ENCODE results near the gene EHHADH.

The EHHADH gene

DNA sequence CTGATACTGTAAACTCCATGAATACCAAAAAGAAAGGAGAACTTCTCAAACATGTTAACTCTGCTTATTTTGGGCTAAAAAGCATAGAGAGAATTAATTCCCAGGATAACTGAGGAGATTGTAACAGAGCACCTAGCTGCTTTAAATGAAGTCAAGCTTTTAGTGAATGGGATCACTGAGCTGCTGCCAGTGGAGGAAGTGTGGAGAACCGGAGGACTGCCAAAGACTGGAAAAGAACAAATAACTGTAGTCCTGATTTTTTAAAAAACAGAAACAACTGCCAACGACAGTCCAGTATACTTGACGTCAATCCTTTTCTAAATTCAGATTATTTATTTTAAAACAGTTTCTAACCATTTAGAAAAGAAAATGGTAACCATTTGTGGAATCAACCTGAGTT is 104.3 kb downstream of the EHHADH start:
- H3K27ac Mint-ChIP-seq (ENCODE audit: low read depth) = no peak overlapping the region
- peaks cover 24% of the 10 kb centered on the region for H3K27me3 Mint-ChIP-seq
- no peaks in the 10 kb centered on the region for H3K9me3 Mint-ChIP-seq
- H3K36me3 Mint-ChIP-seq (ENCODE audit: insufficient read depth) = no peaks in the 10 kb centered on the region
- H3K4me1 Mint-ChIP-seq = peaks cover 5% of the 10 kb centered on the region
- DNase-seq (ENCODE audit: low spot score in 2 of 2) (no peak), ATAC-seq (replicated peaks; ENCODE audit: extremely low read depth, poor library complexity, severe bottlenecking) (no peak)
- no peak overlapping the region for H3K4me3 Mint-ChIP-seq

DNA sequence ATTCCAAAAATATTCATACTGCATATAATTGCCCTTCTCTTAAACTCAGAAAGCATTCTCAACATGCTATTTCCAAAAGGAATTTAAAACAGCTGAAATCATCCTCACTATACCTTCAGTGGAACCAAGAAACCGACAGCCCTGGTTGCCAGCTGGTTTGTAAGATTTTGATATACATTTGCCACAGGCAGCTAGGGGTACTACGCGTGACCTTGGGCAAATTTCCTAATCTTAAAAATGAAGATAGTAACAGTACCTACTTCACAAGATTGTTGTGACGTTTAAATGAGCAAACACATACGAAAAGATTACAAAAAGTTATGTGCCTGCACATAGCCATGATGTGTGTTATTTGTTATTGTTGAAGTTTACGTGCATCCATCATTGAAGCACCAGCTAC is 108.3 kb downstream of the EHHADH start:
- DNase-seq (ENCODE audit: low spot score in 2 of 2) (no peak), ATAC-seq (replicated peaks; ENCODE audit: extremely low read depth, poor library complexity, severe bottlenecking) (no peak)
- no peak overlapping the region for H3K4me3 Mint-ChIP-seq
- H3K36me3 Mint-ChIP-seq (ENCODE audit: insufficient read depth) = peaks cover 1% of the 10 kb centered on the region
- H3K27ac Mint-ChIP-seq (ENCODE audit: low read depth) = no peak overlapping the region
- no peaks in the 10 kb centered on the region for H3K9me3 Mint-ChIP-seq
- no peaks in the 10 kb centered on the region for H3K4me1 Mint-ChIP-seq
- H3K27me3 Mint-ChIP-seq = peaks cover 4% of the 10 kb centered on the region

GRCh38 chr3:185144784-185145183 is 109.1 kb downstream of the EHHADH start:
- no peak for DNase-seq (ENCODE audit: low spot score in 2 of 2)

More at GRCh38 chr3:185144784-185145183, 109.1 kb downstream of the EHHADH start:
- Mint-ChIP-seq H3K27me3 (no peaks in the 10 kb centered on the region), H3K36me3 (ENCODE audit: insufficient read depth) (peaks cover 1% of the 10 kb centered on the region), H3K4me1 (no peaks in the 10 kb centered on the region), H3K27ac (ENCODE audit: low read depth) (no peak overlapping the region), H3K4me3 (no peak overlapping the region), H3K9me3 (no peaks in the 10 kb centered on the region)
- ATAC-seq (replicated peaks; ENCODE audit: extremely low read depth, poor library complexity, severe bottlenecking) = no peak
